Measurements from ENCODE around the gene SLC35F3.

Gene SLC35F3

GRCh38 chr1:234262007-234262753 lies 357.7 kb downstream of the SLC35F3 start:
- no peak for DNase-seq

GRCh38 chr1:234262754-234263105 lies 358.3 kb downstream of the SLC35F3 start:
- DNase-seq = no peak

- DNase-seq = no peak
Measured at GRCh38 chr1:234264832-234265231, 360.4 kb downstream of the SLC35F3 start.

GRCh38 chr1:234265321-234265720 lies 360.8 kb downstream of the SLC35F3 start:
- no peak for DNase-seq

- DNase-seq = no peak
Measured at GRCh38 chr1:234265861-234266260, 361.4 kb downstream of the SLC35F3 start.

- DNase-seq = no peak
Measured at GRCh38 chr1:234270093-234270492, 365.6 kb downstream of the SLC35F3 start.

GRCh38 chr1:234270581-234271242 lies 366.2 kb downstream of the SLC35F3 start:
- no peak for DNase-seq

GRCh38 chr1:234271243-234271606 lies 366.7 kb downstream of the SLC35F3 start:
- DNase-seq = no peak

- DNase-seq = no peak
Measured at GRCh38 chr1:234272656-234273312, 368.3 kb downstream of the SLC35F3 start.

- no peak for DNase-seq
Measured at GRCh38 chr1:234273981-234274380, 369.5 kb downstream of the SLC35F3 start.

- DNase-seq = no peak
Measured at GRCh38 chr1:234276151-234276788, 371.8 kb downstream of the SLC35F3 start.

- no peak for DNase-seq
Measured at GRCh38 chr1:234277161-234277868, 372.8 kb downstream of the SLC35F3 start.

GRCh38 chr1:234279021-234279420 lies 374.5 kb downstream of the SLC35F3 start:
- DNase-seq = no peak

- no peak for DNase-seq
Measured at GRCh38 chr1:234280500-234280899, 376.0 kb downstream of the SLC35F3 start.

GRCh38 chr1:234281826-234282489 lies 377.5 kb downstream of the SLC35F3 start:
- DNase-seq = no peak

GRCh38 chr1:234286206-234286605 lies 381.7 kb downstream of the SLC35F3 start:
- DNase-seq = no peak

- no peak for DNase-seq
Measured at GRCh38 chr1:234288946-234289345, 384.5 kb downstream of the SLC35F3 start.

GRCh38 chr1:234289538-234290305 lies 385.2 kb downstream of the SLC35F3 start:
- no peak for DNase-seq

- DNase-seq = no peak
Measured at GRCh38 chr1:234292011-234292410, 387.5 kb downstream of the SLC35F3 start.

GRCh38 chr1:234292548-234292947 lies 388.1 kb downstream of the SLC35F3 start:
- no peak for DNase-seq

- no peak for DNase-seq
Measured at GRCh38 chr1:234294109-234294817, 389.8 kb downstream of the SLC35F3 start.

Measured in fibroblast of skin of back (primary cell).